H9 (cell line): ENCODE measurements around the gene MOCS1. TPM values are rescaled to one million over a fixed set of nuclear protein-coding genes. Genes with fewer than 3 reads are reported as not detected.

ENCODE experiments used
- DNase-seq: peaks from one replicate; pipeline ENCODE4 v3.0.0-alpha.2; 2017
- H2AFZ ChIP-seq: one replicate; pipeline ENCODE4 v1.6.1; 2013; ENCODE audit warnings: mild to moderate bottlenecking, low read length, control low read depth, moderate library complexity
- H2AK5ac ChIP-seq: 2 replicates; pipeline ENCODE4 v1.6.1; 2013; ENCODE audit warnings: low read length, control low read depth, mixed read lengths; ENCODE audit not compliant: insufficient read length
- H2BK120ac ChIP-seq: one replicate; pipeline ENCODE4 v1.6.1; 2013; ENCODE audit warnings: low read depth, mild to moderate bottlenecking, low read length, control low read depth, inconsistent platforms; ENCODE audit not compliant: poor library complexity, severe bottlenecking
- H2BK12ac ChIP-seq: 2 replicates; pipeline ENCODE4 v1.6.1; 2013; ENCODE audit warnings: low read length, control low read depth, mixed read lengths, low read depth; ENCODE audit not compliant: insufficient read length
- H2BK15ac ChIP-seq: 2 replicates; pipeline ENCODE4 v1.6.1; 2013; ENCODE audit warnings: low read depth, low read length, control low read depth
- H2BK20ac ChIP-seq: one replicate; pipeline ENCODE4 v1.6.1; 2013; ENCODE audit warnings: low read depth, mild to moderate bottlenecking, low read length, control low read depth, inconsistent platforms; ENCODE audit not compliant: poor library complexity, severe bottlenecking
- H2BK5ac ChIP-seq: 2 replicates; pipeline ENCODE4 v1.6.1; 2013; ENCODE audit warnings: low read length, control low read depth, mixed read lengths; ENCODE audit not compliant: insufficient read length
- H3K14ac ChIP-seq: 2 replicates; pipeline ENCODE4 v1.6.1; 2013; ENCODE audit warnings: low read length, control low read depth; ENCODE audit not compliant: insufficient read depth
- H3K18ac ChIP-seq: 2 replicates; pipeline ENCODE4 v1.6.1; 2013; ENCODE audit warnings: low read depth, mild to moderate bottlenecking, mixed read lengths, low read length, control low read depth; ENCODE audit not compliant: insufficient read length
- H3K23ac ChIP-seq: 2 replicates; pipeline ENCODE4 v1.6.1; 2013; ENCODE audit warnings: low read length, control low read depth, mixed read lengths, low read depth; ENCODE audit not compliant: insufficient read length
- H3K23me2 ChIP-seq: 2 replicates; pipeline ENCODE4 v1.6.1; 2013; ENCODE audit warnings: low read depth, mild to moderate bottlenecking, mixed read lengths, low read length, control low read depth; ENCODE audit not compliant: insufficient read length, poor library complexity, severe bottlenecking
- H3K27ac ChIP-seq: 2 replicates; pipeline ENCODE4 v1.5.1; 2013; ENCODE audit warnings: low read length, control low read depth, mixed read lengths, low read depth; ENCODE audit not compliant: insufficient read length
- H3K27me3 ChIP-seq: 2 replicates; pipeline ENCODE4 v1.6.1; 2013; ENCODE audit warnings: low read length, control low read depth, inconsistent platforms; ENCODE audit not compliant: insufficient read depth
- H3K4ac ChIP-seq: 2 replicates; pipeline ENCODE4 v1.6.1; 2013; ENCODE audit warnings: low read depth, mild to moderate bottlenecking, control low read depth, inconsistent platforms, low read length, moderate library complexity
- H3K4me1 ChIP-seq: 2 replicates; pipeline ENCODE4 v1.6.1; 2013; ENCODE audit warnings: low read length, control low read depth, inconsistent platforms; ENCODE audit not compliant: insufficient read depth
- H3K4me2 ChIP-seq: 2 replicates; pipeline ENCODE4 v1.6.1; 2013; ENCODE audit warnings: low read length, control low read depth, mixed read lengths; ENCODE audit not compliant: insufficient read length, insufficient read depth
- H3K56ac ChIP-seq: 2 replicates; pipeline ENCODE4 v1.6.1; 2013; ENCODE audit warnings: low read depth, mild to moderate bottlenecking, mixed read lengths, low read length, control low read depth; ENCODE audit not compliant: insufficient read length
- H3K79me1 ChIP-seq: 2 replicates; pipeline ENCODE4 v1.6.1; 2013; ENCODE audit warnings: low read depth, mild to moderate bottlenecking, moderate library complexity, low read length, control low read depth, inconsistent platforms; ENCODE audit not compliant: insufficient read depth, poor library complexity, severe bottlenecking
- H3K79me2 ChIP-seq: 2 replicates; pipeline ENCODE4 v1.6.1; 2013; ENCODE audit warnings: low read length, control low read depth, inconsistent platforms; ENCODE audit not compliant: insufficient read depth
- H3K9ac ChIP-seq: 2 replicates; pipeline ENCODE4 v1.6.1; 2013; ENCODE audit warnings: low read length, control low read depth, mixed read lengths; ENCODE audit not compliant: insufficient read length; ENCODE audit errors: extremely low read depth
- H3K9me3 ChIP-seq: one replicate; pipeline ENCODE4 v1.6.1; 2013; ENCODE audit warnings: low read depth, low read length, inconsistent platforms; ENCODE audit not compliant: control insufficient read depth
- H3T11ph ChIP-seq: one replicate; pipeline ENCODE4 v1.6.1; 2013; ENCODE audit warnings: mild to moderate bottlenecking, low read length, control low read depth, inconsistent platforms
- H4K20me1 ChIP-seq: one replicate; pipeline ENCODE4 v1.6.1; 2013; ENCODE audit not compliant: control insufficient read depth, insufficient read length, insufficient read depth
- H4K5ac ChIP-seq: 2 replicates; pipeline ENCODE4 v1.6.1; 2013; ENCODE audit warnings: low read depth, mild to moderate bottlenecking, mixed read lengths, low read length, control low read depth; ENCODE audit not compliant: insufficient read length
- H4K8ac ChIP-seq: replicated peaks from 2 replicates; pipeline ENCODE4 v1.6.1; 2013; ENCODE audit warnings: low read length, control low read depth, mixed read lengths, low read depth; ENCODE audit not compliant: insufficient read length
- H4K91ac ChIP-seq: 2 replicates; pipeline ENCODE4 v1.6.1; 2013; ENCODE audit warnings: low read depth, mild to moderate bottlenecking, moderate library complexity, mixed read lengths, low read length, control low read depth; ENCODE audit not compliant: insufficient read length
- H3K27ac Mint-ChIP-seq, 3 experiments: 2 replicates in 2 of 3; 3 replicates in 1 of 3; pipeline ENCODE4 v1.8.0; 2020 to 2021; ENCODE audit warnings: mixed read lengths in 3 of 3, mild to moderate bottlenecking in 1 of 3, moderate library complexity in 1 of 3
- H3K27me3 Mint-ChIP-seq: 2 replicates; pipeline ENCODE4 v1.8.0; 2021; ENCODE audit warnings: low read depth, mild to moderate bottlenecking, moderate library complexity, mixed read lengths
- H3K36me3 Mint-ChIP-seq, 3 experiments: 2 replicates in 2 of 3; 3 replicates in 1 of 3; pipeline ENCODE4 v1.8.0; 2020 to 2021; ENCODE audit warnings: low read depth in 3 of 3, mixed read lengths in 3 of 3; ENCODE audit not compliant: insufficient read depth in 1 of 3
- H3K4me1 Mint-ChIP-seq, 2 experiments: 2 replicates each; pipeline ENCODE4 v1.8.0; 2020; ENCODE audit warnings: mixed read lengths in 2 of 2
- H3K4me3 Mint-ChIP-seq, 2 experiments: 2 replicates in 1 of 2; 3 replicates in 1 of 2; pipeline ENCODE4 v1.8.0; 2020 to 2021; ENCODE audit warnings: mild to moderate bottlenecking in 2 of 2, mixed read lengths in 2 of 2, moderate library complexity in 1 of 2
- H3K9me3 Mint-ChIP-seq, 2 experiments: 2 replicates in 1 of 2; 3 replicates in 1 of 2; pipeline ENCODE4 v1.8.0; 2020; ENCODE audit warnings: mild to moderate bottlenecking in 2 of 2, mixed read lengths in 2 of 2, moderate library complexity in 1 of 2
- WGBS: extraction: QIAGEN DNeasy Blood & Tissue Kit; methylation state at CpG from one replicate; pipeline ENCODE4 v1.1.7; 2013; ENCODE audit warnings: missing lambda C conversion rate, low lambda C conversion rate, mixed read lengths; ENCODE audit not compliant: insufficient read length; ENCODE audit errors: extremely low coverage; 5-methylcytosine and 5-hydroxymethylcytosine counted together
- total RNA-seq: library from RNA; stranded (reverse); gene quantifications from 2 replicates; pipeline ENCODE4 v1.2.1, GENCODE V29; 2021
- TF ChIP-seq, protein P1 (sequence below): fragments of 200-600 bp; sonication (generic); conservative IDR thresholded peaks from 3 replicates; pipeline ENCODE4 v1.8.0; 2021; ENCODE audit warnings: antibody characterized with exemption, mild to moderate bottlenecking

Gene MOCS1
- total RNA-seq, 1 experiment from 2014 or later, result 15.2 TPM

GRCh38 chr6:39891976-39892375 is 42.3 kb downstream of the MOCS1 start:
- H3K27ac Mint-ChIP-seq, result no peak overlapping the region; a peak in 1 of 7 replicates
- Histone ChIP-seq H4K20me1 (no peaks in the 10 kb centered on the region), H3T11ph (no peak overlapping the region), H3K27ac (no peak overlapping the region), H3K23ac (no peak overlapping the region), H3K9me3 (no peaks in the 10 kb centered on the region), H3K4ac (no peak overlapping the region), H3K14ac (no peak overlapping the region), H4K91ac (no peak overlapping the region), H4K8ac (no peak overlapping the region), H4K5ac (no peak overlapping the region), H3K27me3 (no peaks in the 10 kb centered on the region), H3K79me2 (no peaks in the 10 kb centered on the region), H2BK12ac (no peak overlapping the region), H2AFZ (no peak overlapping the region), H3K9ac (no peak overlapping the region), H3K56ac (no peak overlapping the region), H3K4me1 (no peaks in the 10 kb centered on the region; the same call in 1 of the 2 replicates), H2BK15ac (no peak overlapping the region), H2BK5ac (no peak overlapping the region), H3K23me2 (no peaks in the 10 kb centered on the region), H2BK120ac (no peak overlapping the region), H3K18ac (no peak overlapping the region), H2AK5ac (no peak overlapping the region), H3K4me2 (no peak overlapping the region), H3K79me1 (no peaks in the 10 kb centered on the region), H2BK20ac (no peak overlapping the region)
- DNase-seq, result no peak
- peaks cover 3% of the 10 kb centered on the region; the same call in 1 of the 2 replicates for H3K27me3 Mint-ChIP-seq
- H3K9me3 Mint-ChIP-seq, result peaks cover 0 to 1% of the 10 kb centered on the region in 2 experiments; a peak in 1 of 5 replicates
- no CpG with 5 or more reads among the region's 4 CpGs for WGBS
- peaks cover 6% of the 10 kb centered on the region in 2 experiments; a peak in 3 of 4 replicates for H3K4me1 Mint-ChIP-seq
- TF ChIP-seq, protein P1, sequence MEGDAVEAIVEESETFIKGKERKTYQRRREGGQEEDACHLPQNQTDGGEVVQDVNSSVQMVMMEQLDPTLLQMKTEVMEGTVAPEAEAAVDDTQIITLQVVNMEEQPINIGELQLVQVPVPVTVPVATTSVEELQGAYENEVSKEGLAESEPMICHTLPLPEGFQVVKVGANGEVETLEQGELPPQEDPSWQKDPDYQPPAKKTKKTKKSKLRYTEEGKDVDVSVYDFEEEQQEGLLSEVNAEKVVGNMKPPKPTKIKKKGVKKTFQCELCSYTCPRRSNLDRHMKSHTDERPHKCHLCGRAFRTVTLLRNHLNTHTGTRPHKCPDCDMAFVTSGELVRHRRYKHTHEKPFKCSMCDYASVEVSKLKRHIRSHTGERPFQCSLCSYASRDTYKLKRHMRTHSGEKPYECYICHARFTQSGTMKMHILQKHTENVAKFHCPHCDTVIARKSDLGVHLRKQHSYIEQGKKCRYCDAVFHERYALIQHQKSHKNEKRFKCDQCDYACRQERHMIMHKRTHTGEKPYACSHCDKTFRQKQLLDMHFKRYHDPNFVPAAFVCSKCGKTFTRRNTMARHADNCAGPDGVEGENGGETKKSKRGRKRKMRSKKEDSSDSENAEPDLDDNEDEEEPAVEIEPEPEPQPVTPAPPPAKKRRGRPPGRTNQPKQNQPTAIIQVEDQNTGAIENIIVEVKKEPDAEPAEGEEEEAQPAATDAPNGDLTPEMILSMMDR, result no peak
- no peak overlapping the region for H3K4me3 Mint-ChIP-seq
- H3K36me3 Mint-ChIP-seq, result no peaks in the 10 kb centered on the region; a peak in 1 of 7 replicates
